Measurements from ENCODE around the gene SCN1B. TPM values are rescaled to one million over a fixed set of nuclear protein-coding genes. Genes with fewer than 3 reads are reported as not detected.

Gene SCN1B
- total and polyA plus RNA-seq, 7 donors, result 55.6 to 345 (median 248) TPM

DNA sequence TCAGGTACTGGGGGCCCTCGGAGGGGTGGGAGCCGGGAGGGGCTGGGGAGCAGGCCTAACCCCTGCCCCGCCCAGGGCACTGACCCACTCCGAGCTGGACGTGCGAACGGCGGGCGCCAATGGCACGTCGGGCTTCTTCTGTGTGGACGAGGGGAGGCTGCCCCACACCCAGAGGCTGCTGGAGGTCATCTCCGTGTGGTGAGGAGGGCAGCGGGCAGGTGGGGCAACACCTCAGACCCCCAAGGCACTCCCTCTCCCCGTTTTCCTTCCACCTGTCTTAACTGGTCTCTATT is 29.5 kb downstream of the SCN1B start:
- no peak overlapping the region for H3K27ac ChIP-seq
- 79 to 90% (median 88%) methylated on average over 9 to 15 of the region's 15 CpGs for WGBS, 3 donors
- intact Hi-C loops (cut with DNase I), result loop anchor here in 1 of 2 donors (10.0 kb wide), 1 partner anchor 205 kb away; the partner anchor contains the start of gene USF2
- no peak for ATAC-seq
- no peaks in the 10 kb centered on the region for H3K27me3 ChIP-seq (ENCODE audit: insufficient read depth in 3 of 3, low read length in 2 of 3)
- no peaks in the 10 kb centered on the region for H3K36me3 ChIP-seq (ENCODE audit: insufficient read depth in 1 of 2, low read depth in 1 of 2)
- no peak overlapping the region for H3K4me3 ChIP-seq
- DNase-seq, result no peak
- TF ChIP-seq CTCF (IDR thresholded peaks at IDR 0.05), result no peak
- peaks cover 14% of the 10 kb centered on the region for H3K4me1 ChIP-seq
- H3K9me3 ChIP-seq, result no peaks in the 10 kb centered on the region

DNA sequence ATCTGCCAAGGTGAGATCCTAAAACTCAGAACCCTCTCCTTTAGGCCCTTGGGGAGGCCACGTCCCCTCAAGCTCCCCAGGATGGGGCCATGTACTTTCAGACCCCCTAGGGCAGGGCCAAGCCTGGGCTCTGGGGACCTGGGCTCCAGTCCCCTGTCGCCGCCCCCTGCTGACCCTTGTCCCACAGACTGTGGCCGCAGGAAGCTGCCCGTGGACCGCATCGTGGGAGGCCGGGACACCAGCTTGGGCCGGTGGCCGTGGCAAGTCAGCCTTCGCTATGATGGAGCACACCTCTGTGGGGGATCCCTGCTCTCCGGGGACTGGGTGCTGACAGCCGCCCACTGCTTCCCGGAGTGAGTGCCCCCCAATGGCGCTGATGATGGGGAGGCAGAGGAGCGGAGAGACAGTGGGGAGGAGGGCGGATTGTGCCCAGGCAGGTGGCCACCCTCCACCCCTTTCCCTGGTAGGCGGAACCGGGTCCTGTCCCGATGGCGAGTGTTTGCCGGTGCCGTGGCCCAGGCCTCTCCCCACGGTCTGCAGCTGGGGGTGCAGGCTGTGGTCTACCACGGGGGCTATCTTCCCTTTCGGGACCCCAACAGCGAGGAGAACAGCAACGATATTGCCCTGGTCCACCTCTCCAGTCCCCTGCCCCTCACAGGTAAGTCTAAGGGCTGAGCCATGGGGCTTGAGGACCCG is 30.0 kb downstream of the SCN1B start:
- no peaks in the 10 kb centered on the region for H3K36me3 ChIP-seq (ENCODE audit: insufficient read depth in 1 of 2, low read depth in 1 of 2)
- TF ChIP-seq CTCF (IDR thresholded peaks at IDR 0.05), result no peak
- H3K4me1 ChIP-seq, result peaks cover 14% of the 10 kb centered on the region
- DNase-seq (no peak), ATAC-seq (no peak)
- WGBS, 3 donors, result 87 to 91% (median 89%) methylated on average over 29 of the region's 29 CpGs
- intact Hi-C loops (cut with DNase I), result loop anchor here in 1 of 2 donors (10.0 kb wide), 1 partner anchor 204 kb away; the partner anchor contains the start of gene USF2
- no peaks in the 10 kb centered on the region for H3K9me3 ChIP-seq
- H3K27me3 ChIP-seq (ENCODE audit: insufficient read depth in 3 of 3, low read length in 2 of 3), result no peaks in the 10 kb centered on the region
- H3K27ac ChIP-seq, result no peak overlapping the region
- no peak overlapping the region for H3K4me3 ChIP-seq

- intact Hi-C loops (cut with DNase I), result loop anchor here in 1 of 2 donors (10.0 kb wide), 1 partner anchor 203 kb away; the partner anchor contains the start of gene USF2
- Histone ChIP-seq H3K9me3 (no peaks in the 10 kb centered on the region), H3K4me1 (peaks cover 4% of the 10 kb centered on the region), H3K27ac (peak overlapping the region; percentile 3), H3K27me3 (ENCODE audit: insufficient read depth in 3 of 3, low read length in 2 of 3) (no peaks in the 10 kb centered on the region), H3K36me3 (ENCODE audit: insufficient read depth in 1 of 2, low read depth in 1 of 2) (no peaks in the 10 kb centered on the region), H3K4me3 (no peak overlapping the region)
- peak in 1 of 2 donors; percentile 64 for DNase-seq
- no peak for TF ChIP-seq CTCF (IDR thresholded peaks at IDR 0.05)
- peak; percentile 78 to 85 (median 82) for ATAC-seq
- WGBS, 3 donors, result 42 to 66% (median 51%) methylated on average over 7 of the region's 7 CpGs
These were observed 31.5 kb downstream of the SCN1B start for GRCh38 chr19:35061583-35062373.

DNA sequence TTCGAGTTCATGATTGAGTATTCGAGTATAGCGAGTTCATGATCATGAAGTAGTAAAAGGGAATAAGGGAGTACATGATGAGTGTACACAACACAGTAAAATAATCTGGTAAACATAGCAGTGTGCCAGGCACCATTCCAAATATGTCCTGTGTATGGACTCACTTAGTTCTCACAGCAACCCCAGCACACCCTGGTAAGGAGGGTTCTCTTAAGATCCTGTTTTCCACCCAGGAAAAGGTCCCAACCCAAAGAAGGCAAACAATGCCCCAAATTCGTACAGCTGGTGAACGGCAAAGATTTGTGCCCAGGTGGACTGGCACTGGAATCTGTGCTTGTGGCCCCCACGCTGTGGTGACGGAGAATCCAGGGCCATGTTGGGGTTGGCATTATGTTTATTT is 32.7 kb downstream of the SCN1B start:
- Histone ChIP-seq H3K27ac (no peak overlapping the region), H3K27me3 (ENCODE audit: insufficient read depth in 3 of 3, low read length in 2 of 3) (no peaks in the 10 kb centered on the region), H3K9me3 (no peaks in the 10 kb centered on the region), H3K4me1 (peaks cover 4% of the 10 kb centered on the region), H3K4me3 (no peak overlapping the region), H3K36me3 (ENCODE audit: insufficient read depth in 1 of 2, low read depth in 1 of 2) (no peaks in the 10 kb centered on the region)
- intact Hi-C loops (cut with DNase I), result loop anchor here in 1 of 2 donors (10.0 kb wide), 1 partner anchor 202 kb away; the partner anchor contains the start of gene USF2
- WGBS, 3 donors, result 81 to 88% (median 81%) methylated on average over 7 of the region's 7 CpGs
- DNase-seq (no peak), ATAC-seq (no peak)
- no peak for TF ChIP-seq CTCF (IDR thresholded peaks at IDR 0.05)

Measured in psoas muscle (tissue), 8 donors.